Upper lobe of left lung (tissue), 6 donors: ENCODE data around the gene IRF8. TPM values are rescaled to one million over a fixed set of nuclear protein-coding genes. Genes with fewer than 3 reads are reported as not detected.
"Not testable (repeated sequence)": the region's sequence is repeated elsewhere in the genome, so short reads cannot be mapped to it uniquely, and the experiment has no call there.

Experiments
- ATAC-seq, 2 donors: fragments of 200-7000 bp; cut with Tn5 transposase; one replicate each; pipeline ENCODE4 v1.9.1; 2022; ENCODE audit warnings: mild to moderate bottlenecking in 2 of 2, moderate library complexity in 2 of 2; ENCODE audit not compliant: low FRiP score in 2 of 2
- DNase-seq, 2 donors: peaks; one replicate each; pipeline ENCODE4 v3.0.0-alpha.2; 2019 to 2020
- H3K27ac ChIP-seq, 4 donors: fragments of 200-600 bp; sonication (generic); one replicate each; pipeline ENCODE4 v1.5.1; 2016 to 2019
- H3K27me3 ChIP-seq, 4 donors: fragments of 200-600 bp; sonication (generic); one replicate each; pipeline ENCODE4 v1.5.1; 2017 to 2019
- H3K36me3 ChIP-seq, 4 donors: fragments of 200-600 bp; sonication (generic); one replicate each; pipeline ENCODE4 v1.5.1; 2016 to 2019
- H3K4me1 ChIP-seq, 4 donors: fragments of 200-600 bp; sonication (generic); one replicate each; pipeline ENCODE4 v1.5.1; 2018 to 2019
- H3K4me3 ChIP-seq, 4 donors: fragments of 200-600 bp; sonication (generic); one replicate each; pipeline ENCODE4 v1.5.1; 2017 to 2019; ENCODE audit warnings: mild to moderate bottlenecking in 2 of 4, moderate library complexity in 1 of 4
- H3K9me3 ChIP-seq, 4 donors: fragments of 200-600 bp; sonication (generic); one replicate each; pipeline ENCODE4 v1.5.1; 2018 to 2019
- CTCF ChIP-seq, 6 experiments: fragments of 450-650 bp in 4 of 6; fragments of 200-600 bp in 2 of 6; sonication (generic) in 2 of 6; IDR thresholded peaks; one replicate each; pipeline ENCODE4 v1.5.1; 2016 to 2019; ENCODE audit warnings: antibody characterized with exemption in 6 of 6
- EP300 ChIP-seq, 4 donors: sonication (generic); formaldehyde crosslinking; IDR thresholded peaks; one replicate each; pipeline ENCODE4 v1.5.1; 2017; ENCODE audit warnings: antibody characterized with exemption in 4 of 4, control low read depth in 2 of 4
- POLR2A ChIP-seq, 4 donors: fragments of 450-650 bp; IDR thresholded peaks; one replicate each; pipeline ENCODE4 v1.5.1; 2016 to 2017; ENCODE audit warnings: antibody characterized with exemption in 4 of 4, mild to moderate bottlenecking in 2 of 4
- POLR2AphosphoS5 ChIP-seq, 2 donors: sonication (generic); formaldehyde crosslinking; IDR thresholded peaks; one replicate each; pipeline ENCODE4 v1.5.1; 2017; ENCODE audit warnings: antibody characterized with exemption in 2 of 2
- WGBS, 2 donors: methylation state at CpG; one replicate each; pipeline ENCODE4 v1.1.5; 2017 to 2018; 5-methylcytosine and 5-hydroxymethylcytosine counted together
- total RNA-seq, 6 donors: library from RNA; depleted of rRNA in 4 of 6; stranded (reverse); fragments of >200 nt in 4 of 6; gene quantifications; one replicate each; pipeline versions ENCODE4 v1.1.0 to v1.2.1, GENCODE V29; 2016 to 2021
- donor health status: DM: no; HTN: no; CAD: no; lungs with moderate emphysema.
- donor health status: DM: no; HTN: yes; CAD: no; lungs with severe emphysema.

Gene IRF8
- total RNA-seq, 6 donors from 2014 or later, result 41.5 to 141 (median 72.8) TPM

- H3K4me3 ChIP-seq, result no peak overlapping the region
- DNase-seq (no peak), ATAC-seq (no peak)
- H3K9me3 ChIP-seq, result no peaks in the 10 kb centered on the region
- H3K36me3 ChIP-seq, result no peaks in the 10 kb centered on the region
- 87 to 89% methylated on average over 6 to 7 of the region's 7 CpGs for WGBS, 2 donors
- TF ChIP-seq POLR2AphosphoS5 (IDR thresholded peaks at IDR 0.05) (no peak), CTCF (IDR thresholded peaks at IDR 0.05) (no peak)
- H3K27me3 ChIP-seq, result no peaks in the 10 kb centered on the region
- H3K4me1 ChIP-seq, result peaks cover 0 to 3% (median 0%) of the 10 kb centered on the region in 4 donors
- H3K27ac ChIP-seq, result no peak overlapping the region
Measured at GRCh38 chr16:85857406-85857805, 41.6 kb upstream of the IRF8 start.

GRCh38 chr16:85858571-85858970 lies 40.4 kb upstream of the IRF8 start:
- 77% methylated on average over 6 to 7 of the region's 7 CpGs for WGBS, 2 donors
- not testable (repeated sequence) for DNase-seq, H3K9me3 ChIP-seq, H3K27ac ChIP-seq, H3K36me3 ChIP-seq, H3K4me3 ChIP-seq, H3K4me1 ChIP-seq, ATAC-seq, H3K27me3 ChIP-seq

GRCh38 chr16:85858984-85859817 lies 39.8 kb upstream of the IRF8 start:
- Histone ChIP-seq H3K27me3 (no peaks in the 10 kb centered on the region), H3K36me3 (no peaks in the 10 kb centered on the region), H3K4me1 (peaks cover 0 to 3% (median 0%) of the 10 kb centered on the region in 4 donors), H3K9me3 (no peaks in the 10 kb centered on the region), H3K4me3 (no peak overlapping the region), H3K27ac (no peak overlapping the region)
- WGBS, 2 donors, result 83 to 86% methylated on average over 16 of the region's 16 CpGs
- ATAC-seq, result no peak
- no peak for TF ChIP-seq CTCF (IDR thresholded peaks at IDR 0.05)
- TF ChIP-seq POLR2A (IDR thresholded peaks at IDR 0.05), result no peak
- no peak for TF ChIP-seq POLR2AphosphoS5 (IDR thresholded peaks at IDR 0.05)
- TF ChIP-seq EP300 (IDR thresholded peaks at IDR 0.05), result no peak
- DNase-seq, result peak in 1 of 2 donors; percentile 67

GRCh38 chr16:85859818-85860125 lies 39.2 kb upstream of the IRF8 start:
- Histone ChIP-seq H3K4me1 (no peaks in the 10 kb centered on the region), H3K27me3 (no peaks in the 10 kb centered on the region), H3K36me3 (no peaks in the 10 kb centered on the region), H3K9me3 (no peaks in the 10 kb centered on the region), H3K4me3 (no peak overlapping the region), H3K27ac (no peak overlapping the region)
- no peak for TF ChIP-seq POLR2A (IDR thresholded peaks at IDR 0.05)
- no peak for ATAC-seq
- WGBS, 2 donors, result 60 to 86% methylated on average over 5 to 7 of the region's 7 CpGs
- no peak for DNase-seq

GRCh38 chr16:85860413-85861094 lies 38.4 kb upstream of the IRF8 start:
- Histone ChIP-seq H3K9me3 (no peaks in the 10 kb centered on the region), H3K27me3 (no peaks in the 10 kb centered on the region), H3K4me3 (no peak overlapping the region), H3K27ac (no peak overlapping the region), H3K36me3 (no peaks in the 10 kb centered on the region), H3K4me1 (no peaks in the 10 kb centered on the region)
- 79 to 86% methylated on average over 12 of the region's 12 CpGs for WGBS, 2 donors
- peak; percentile 15 to 21 for ATAC-seq
- TF ChIP-seq CTCF (IDR thresholded peaks at IDR 0.05) (no peak), POLR2A (IDR thresholded peaks at IDR 0.05) (no peak), EP300 (IDR thresholded peaks at IDR 0.05) (no peak), POLR2AphosphoS5 (IDR thresholded peaks at IDR 0.05) (no peak)
- no peak for DNase-seq
